MM.1S (cell line): ENCODE results near the gene HES2.
"Not testable (repeated sequence)": the region's sequence is repeated elsewhere in the genome, so short reads cannot be mapped to it uniquely, and the experiment has no call there.

Source experiments
- CTCF ChIP-seq: fragments of 300-600 bp; sonication (generic); IDR thresholded peaks from 2 replicates; pipeline ENCODE4 v1.5.1; 2016; ENCODE audit warnings: antibody characterized with exemption, low read length, mixed read lengths
- EZH2 ChIP-seq: fragments of 300-600 bp; sonication (generic); optimal IDR thresholded peaks from 2 replicates; pipeline ENCODE3; 2017; ENCODE audit warnings: low read depth, mild to moderate bottlenecking, antibody characterized with exemption, low read length, mixed read lengths
- EZH2phosphoT487 ChIP-seq: fragments of 300-600 bp; sonication (generic); IDR thresholded peaks from 2 replicates; pipeline ENCODE4 v1.6.1; 2018; ENCODE audit warnings: antibody characterized with exemption, low read length

GRCh38 chr1:6436277-6436676 is 16.6 kb upstream of the HES2 start:
- TF ChIP-seq CTCF, EZH2, EZH2phosphoT487: not testable (repeated sequence)
